22Rv1 (cell line): Measurements from ENCODE around the gene TSPAN14.

ENCODE experiments used
- H3K27ac ChIP-seq: fragments of 450-650 bp; 2 replicates; pipeline ENCODE4 v1.5.1; 2017
- CTCF ChIP-seq: fragments of 450-650 bp; IDR thresholded peaks from 2 replicates; pipeline ENCODE4 v1.5.1; 2017; ENCODE audit warnings: mild to moderate bottlenecking
- ZFX ChIP-seq: fragments of 450-650 bp; IDR thresholded peaks from 2 replicates; pipeline ENCODE4 v1.6.1; 2017; ENCODE audit warnings: antibody characterized with exemption, borderline replicate concordance

TSPAN14 gene

DNA sequence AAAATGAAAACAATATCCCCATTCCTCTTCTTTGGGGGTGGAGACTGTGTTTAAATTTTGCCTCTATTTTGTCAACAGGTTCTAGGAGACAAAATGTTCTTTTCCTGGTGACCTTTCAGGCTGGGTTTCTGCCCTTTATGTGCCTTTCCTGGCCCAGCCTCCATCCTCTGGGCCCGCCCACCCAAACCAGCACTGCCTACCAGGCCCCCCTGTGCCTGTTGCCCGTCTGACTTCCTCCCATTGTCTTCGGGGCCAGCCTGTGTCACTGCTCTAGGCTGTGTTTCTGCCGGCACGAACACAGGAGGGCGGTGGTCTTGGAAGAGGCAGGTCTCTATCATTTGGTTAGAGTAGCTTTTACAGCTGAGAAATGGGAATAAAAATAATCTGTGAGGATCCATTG, 13.9 kb downstream of the TSPAN14 start:
- TF ChIP-seq ZFX: no peak
- TF ChIP-seq CTCF: no peak
- H3K27ac ChIP-seq: no peak overlapping the region

DNA sequence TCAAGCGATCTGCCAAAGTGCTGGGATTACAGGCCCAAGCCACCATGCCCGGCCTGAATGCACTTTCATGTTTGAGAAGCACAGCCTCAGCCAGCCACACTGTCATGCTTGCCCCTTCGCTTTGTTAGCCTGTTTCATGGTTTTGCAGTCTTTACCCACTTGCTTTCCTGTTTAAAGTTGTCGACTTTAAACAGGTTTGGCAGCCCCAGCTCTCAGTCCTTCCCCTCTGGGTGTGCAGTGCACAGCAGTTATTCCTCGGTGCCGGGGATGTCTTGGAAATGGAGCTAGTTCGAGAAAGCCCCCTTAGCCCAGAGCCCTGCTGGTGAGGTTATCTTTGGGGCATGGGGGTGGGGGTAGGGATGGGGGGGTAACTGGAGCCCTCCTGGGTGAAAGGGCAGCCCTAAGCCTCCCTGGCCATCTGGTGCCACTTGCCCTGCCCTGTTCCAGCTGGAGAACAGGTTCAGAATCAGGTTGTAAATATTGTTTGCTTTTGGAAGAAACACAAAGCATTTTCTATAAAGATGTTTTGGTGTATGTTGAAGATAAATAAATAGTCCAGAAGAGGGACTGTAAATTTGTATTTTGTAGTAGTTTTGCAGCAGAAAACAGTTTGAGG, 14.8 kb downstream of the TSPAN14 start:
- no peak for TF ChIP-seq ZFX
- no peak for TF ChIP-seq CTCF
- H3K27ac ChIP-seq: no peak overlapping the region

GRCh38 chr10:80470266-80470665, 16.2 kb downstream of the TSPAN14 start:
- no peak overlapping the region for H3K27ac ChIP-seq
- TF ChIP-seq ZFX: no peak
- 0 out of 2 replicates have a peak, but pooled peaks have one; percentile 5 for TF ChIP-seq CTCF

DNA sequence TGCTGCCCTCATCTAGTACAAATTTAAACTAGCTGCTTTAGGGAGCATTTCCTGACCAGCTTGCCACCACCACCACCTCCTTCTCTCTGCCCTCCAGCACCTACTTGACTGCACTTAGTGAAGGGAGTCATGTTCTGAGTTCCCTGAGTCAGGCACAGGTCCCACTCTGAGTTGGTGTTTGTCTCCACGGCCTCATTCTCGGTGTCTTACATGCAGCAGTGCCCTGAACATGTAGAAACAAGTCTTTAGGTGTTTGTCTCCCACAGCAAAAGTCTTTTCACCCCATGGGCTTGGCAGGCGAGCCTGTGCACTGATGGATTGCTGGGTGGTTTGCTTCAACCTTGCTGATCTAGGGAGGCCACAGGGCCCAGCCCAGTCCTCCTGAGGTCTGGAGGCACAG, 16.9 kb downstream of the TSPAN14 start:
- no peak overlapping the region for H3K27ac ChIP-seq
- TF ChIP-seq ZFX (no peak), CTCF (no peak)

- TF ChIP-seq CTCF: no peak
- TF ChIP-seq ZFX: no peak
- no peak overlapping the region for H3K27ac ChIP-seq
Measured at GRCh38 chr10:80471715-80472233, 17.7 kb downstream of the TSPAN14 start.

GRCh38 chr10:80472234-80473095, 18.4 kb downstream of the TSPAN14 start:
- TF ChIP-seq CTCF: no peak
- no peak for TF ChIP-seq ZFX
- H3K27ac ChIP-seq: no peak overlapping the region

DNA sequence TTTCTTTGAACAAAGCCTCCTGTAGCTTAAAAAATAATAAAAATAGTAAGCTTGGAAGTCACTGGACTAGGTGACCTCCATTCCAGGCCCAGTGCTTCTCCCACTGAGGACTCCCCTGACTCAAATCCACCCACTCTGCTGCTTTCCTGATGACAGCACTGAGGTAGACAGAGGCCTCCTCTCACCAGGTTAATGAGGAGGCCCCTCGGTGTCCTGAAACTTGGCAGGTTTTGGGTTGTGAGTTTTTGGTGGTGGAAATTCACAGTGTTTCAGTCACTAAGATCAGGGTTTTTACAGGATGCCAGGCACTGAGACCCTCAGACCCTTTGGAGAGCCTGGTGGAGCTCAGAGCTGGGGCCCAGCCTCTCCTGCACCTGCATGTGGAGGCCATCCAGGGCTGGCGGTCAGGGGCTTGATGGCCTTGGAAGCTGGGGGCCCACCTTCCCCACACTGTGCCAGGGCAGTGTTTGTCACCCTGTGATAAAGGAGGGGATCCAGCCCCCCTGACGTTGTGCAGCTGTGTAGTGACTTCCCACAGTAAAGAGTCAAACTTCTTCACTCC, 19.1 kb downstream of the TSPAN14 start:
- H3K27ac ChIP-seq: no peak overlapping the region
- TF ChIP-seq CTCF (no peak), ZFX (no peak)
